Measurements from ENCODE around the gene ANP32B. TPM values are rescaled to one million over a fixed set of nuclear protein-coding genes. Genes with fewer than 3 reads are reported as not detected.
"Not testable (repeated sequence)": the region's sequence is repeated elsewhere in the genome, so short reads cannot be mapped to it uniquely, and the experiment has no call there.

Gene ANP32B
- total RNA-seq, 4 donors from 2014 or later = 28.5 to 49.0 (median 48.5) TPM

- ATAC-seq (ENCODE audit: low FRiP score) (no peak), DNase-seq (ENCODE audit: low spot score) (no peak)
- TF ChIP-seq CTCF (IDR thresholded peaks at IDR 0.05) = no peak
These were observed 35.2 kb downstream of the ANP32B start for GRCh38 chr9:98018347-98018746.

GRCh38 chr9:98019098-98019497 lies 36.0 kb downstream of the ANP32B start:
- no peak for DNase-seq (ENCODE audit: low spot score)
- no peak for ATAC-seq (ENCODE audit: low FRiP score)
- no peak for TF ChIP-seq CTCF (IDR thresholded peaks at IDR 0.05)

- not testable (repeated sequence) for ATAC-seq (ENCODE audit: low FRiP score); DNase-seq (ENCODE audit: low spot score)
These were observed 36.7 kb downstream of the ANP32B start for GRCh38 chr9:98019869-98020268.

- DNase-seq (ENCODE audit: low spot score) = no peak
- TF ChIP-seq CTCF (IDR thresholded peaks at IDR 0.05) = no peak
- no peak for ATAC-seq (ENCODE audit: low FRiP score)
These were observed 37.5 kb downstream of the ANP32B start for GRCh38 chr9:98020476-98021145.

- DNase-seq (ENCODE audit: low spot score) = no peak
- no peak for ATAC-seq (ENCODE audit: low FRiP score)
- TF ChIP-seq CTCF (IDR thresholded peaks at IDR 0.05) = no peak
These were observed 38.3 kb downstream of the ANP32B start for GRCh38 chr9:98021306-98022040.

GRCh38 chr9:98022447-98022846 lies 39.3 kb downstream of the ANP32B start:
- DNase-seq (ENCODE audit: low spot score) = no peak
- no peak for ATAC-seq (ENCODE audit: low FRiP score)
- no peak for TF ChIP-seq CTCF (IDR thresholded peaks at IDR 0.05)

- TF ChIP-seq CTCF (IDR thresholded peaks at IDR 0.05) = no peak
- DNase-seq (ENCODE audit: low spot score) (no peak), ATAC-seq (ENCODE audit: low FRiP score) (no peak)
These were observed 41.6 kb downstream of the ANP32B start for GRCh38 chr9:98024702-98025101.

All from omental fat pad (tissue), 4 donors.